GM12801 (cell line): ENCODE measurements around the gene MED12L.

Source experiments
- TF ChIP-seq, protein P1 (sequence below): IDR thresholded peaks from one replicate; pipeline ENCODE4 v1.5.1; 2011; ENCODE audit warnings: control low read depth; ENCODE audit not compliant: insufficient read length; ENCODE audit errors: extremely low read depth

Gene MED12L

DNA sequence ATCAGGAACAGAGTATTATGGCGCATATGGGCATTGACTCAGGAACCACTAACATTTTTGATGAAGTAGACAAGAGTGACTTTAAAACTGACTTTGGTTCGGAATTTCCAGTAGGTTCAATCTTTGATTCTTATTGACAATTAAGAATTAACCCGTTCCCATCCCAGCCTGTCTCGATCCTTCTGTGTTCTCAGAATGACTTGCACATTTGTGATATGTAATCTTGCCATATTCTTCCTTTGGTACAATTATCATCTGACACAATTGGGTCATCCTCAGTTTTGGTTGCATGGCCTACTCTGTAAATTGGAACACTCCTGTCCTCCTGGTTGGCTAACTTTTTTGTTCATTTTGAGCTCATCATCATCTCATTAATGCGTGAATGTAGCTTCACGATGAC is 107.1 kb downstream of the MED12L start:
- TF ChIP-seq, protein P1, sequence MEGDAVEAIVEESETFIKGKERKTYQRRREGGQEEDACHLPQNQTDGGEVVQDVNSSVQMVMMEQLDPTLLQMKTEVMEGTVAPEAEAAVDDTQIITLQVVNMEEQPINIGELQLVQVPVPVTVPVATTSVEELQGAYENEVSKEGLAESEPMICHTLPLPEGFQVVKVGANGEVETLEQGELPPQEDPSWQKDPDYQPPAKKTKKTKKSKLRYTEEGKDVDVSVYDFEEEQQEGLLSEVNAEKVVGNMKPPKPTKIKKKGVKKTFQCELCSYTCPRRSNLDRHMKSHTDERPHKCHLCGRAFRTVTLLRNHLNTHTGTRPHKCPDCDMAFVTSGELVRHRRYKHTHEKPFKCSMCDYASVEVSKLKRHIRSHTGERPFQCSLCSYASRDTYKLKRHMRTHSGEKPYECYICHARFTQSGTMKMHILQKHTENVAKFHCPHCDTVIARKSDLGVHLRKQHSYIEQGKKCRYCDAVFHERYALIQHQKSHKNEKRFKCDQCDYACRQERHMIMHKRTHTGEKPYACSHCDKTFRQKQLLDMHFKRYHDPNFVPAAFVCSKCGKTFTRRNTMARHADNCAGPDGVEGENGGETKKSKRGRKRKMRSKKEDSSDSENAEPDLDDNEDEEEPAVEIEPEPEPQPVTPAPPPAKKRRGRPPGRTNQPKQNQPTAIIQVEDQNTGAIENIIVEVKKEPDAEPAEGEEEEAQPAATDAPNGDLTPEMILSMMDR, result no peak

DNA sequence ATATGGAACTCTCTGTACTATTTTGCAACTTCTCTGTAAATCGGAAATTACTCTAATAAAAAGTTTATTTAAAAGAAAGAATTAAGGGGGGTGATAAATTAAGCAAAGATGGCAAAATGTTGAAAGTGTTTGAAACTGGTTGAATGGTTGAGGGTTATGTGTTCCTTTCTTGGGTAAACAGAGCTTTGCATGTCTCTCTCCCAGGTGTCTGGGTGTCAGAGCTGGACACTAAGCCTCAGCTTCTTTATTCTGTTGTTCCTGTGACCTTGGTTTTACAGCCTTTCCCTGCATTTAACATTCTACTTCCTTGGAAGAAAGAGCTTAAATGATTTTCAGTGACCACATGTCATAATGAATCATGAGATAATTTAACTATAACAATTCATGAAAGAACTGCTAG is 110.4 kb downstream of the MED12L start:
- TF ChIP-seq, protein P1, result no peak

DNA sequence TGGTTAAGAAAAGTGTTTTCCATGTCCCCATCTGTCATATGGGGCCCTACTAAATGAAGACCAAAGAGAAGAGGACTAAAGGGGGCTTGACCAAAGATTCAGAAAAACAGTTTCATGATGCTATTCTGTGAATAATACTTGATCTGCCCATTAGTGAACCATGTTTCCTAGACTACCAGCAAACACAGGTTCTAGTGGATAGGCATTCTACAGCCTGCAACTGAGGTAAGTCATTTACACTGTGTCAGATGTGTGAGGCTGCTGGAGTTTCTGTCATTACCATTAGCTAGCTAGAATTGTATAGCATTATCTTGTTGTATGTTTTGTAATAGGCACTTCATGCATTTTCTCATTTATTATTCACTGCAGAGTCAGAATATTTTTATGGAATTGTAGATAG is 111.0 kb downstream of the MED12L start:
- TF ChIP-seq, protein P1, result no peak

DNA sequence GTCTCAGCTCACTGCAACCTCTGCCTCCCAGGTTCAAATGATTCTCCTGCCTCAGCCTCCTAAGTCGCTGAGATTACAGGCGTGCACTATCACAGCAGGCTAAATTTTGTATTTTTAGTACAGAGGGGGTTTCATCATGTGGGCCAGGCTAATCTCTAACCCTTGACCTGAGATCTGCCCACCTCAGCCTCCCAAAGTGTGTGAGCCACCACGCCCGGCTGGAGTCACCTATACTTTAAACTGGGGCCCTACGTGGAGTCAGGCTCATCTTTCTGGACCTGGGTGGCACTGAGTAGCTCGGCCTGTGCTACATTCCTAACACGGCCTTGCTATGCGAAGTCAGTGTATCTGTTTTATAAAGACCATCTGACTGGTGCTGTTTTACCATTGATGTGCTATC is 111.8 kb downstream of the MED12L start:
- TF ChIP-seq, protein P1, result no peak

DNA sequence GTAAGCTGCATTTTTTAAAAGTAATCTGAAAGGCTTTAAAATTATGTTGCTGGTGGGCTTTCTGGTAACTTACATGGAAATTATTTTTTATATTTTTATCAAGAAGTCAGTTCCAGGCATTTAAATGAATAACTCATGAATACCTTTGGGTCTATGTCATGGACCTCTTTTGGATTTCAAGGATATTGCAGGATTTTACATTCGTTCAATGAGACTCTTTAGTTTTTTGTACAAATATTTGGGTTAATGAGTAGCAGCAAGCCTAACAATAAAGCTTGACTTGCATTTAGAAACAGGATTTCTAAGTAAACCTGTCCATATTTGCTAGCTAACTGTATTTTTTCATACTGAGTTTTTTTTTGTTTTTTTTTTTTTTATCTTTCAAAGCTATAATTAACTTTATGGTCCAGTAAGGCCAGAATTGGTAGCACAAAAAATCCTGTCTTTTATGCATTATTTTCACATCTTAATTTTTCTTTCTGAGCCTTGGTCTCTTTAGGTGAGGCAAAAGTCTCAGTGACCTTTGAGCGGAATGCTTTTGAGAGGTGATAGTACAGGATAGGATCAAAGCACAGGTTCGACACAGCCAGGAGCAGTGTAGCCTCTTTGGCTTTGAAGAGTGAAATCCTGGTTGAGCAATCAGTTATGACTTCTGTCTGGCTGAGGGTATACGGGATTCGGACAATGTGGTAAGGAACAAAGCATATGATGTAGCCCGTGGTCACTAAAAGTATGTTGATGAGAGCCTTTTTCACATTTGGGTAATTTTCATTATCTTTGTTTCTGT is 112.7 kb downstream of the MED12L start:
- TF ChIP-seq, protein P1, result no peak

DNA sequence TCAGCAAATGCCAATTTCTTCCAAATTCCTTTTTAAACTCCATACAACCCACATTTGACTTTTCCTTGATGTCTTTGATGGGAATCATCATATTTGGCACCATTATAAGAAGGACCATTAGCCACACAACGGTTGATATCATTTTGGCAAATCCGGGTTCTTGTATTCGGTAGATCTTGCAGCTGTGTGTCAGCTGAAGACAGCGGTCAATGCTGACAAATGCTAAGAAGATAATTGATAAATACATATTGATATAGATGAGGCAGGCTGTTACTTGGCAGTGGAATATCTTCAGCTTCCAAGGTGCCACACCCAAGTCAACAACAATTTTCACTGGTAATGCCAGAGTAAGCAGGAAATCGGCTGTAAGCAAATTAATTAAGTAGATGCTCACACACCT is 113.4 kb downstream of the MED12L start:
- TF ChIP-seq, protein P1, result no peak

DNA sequence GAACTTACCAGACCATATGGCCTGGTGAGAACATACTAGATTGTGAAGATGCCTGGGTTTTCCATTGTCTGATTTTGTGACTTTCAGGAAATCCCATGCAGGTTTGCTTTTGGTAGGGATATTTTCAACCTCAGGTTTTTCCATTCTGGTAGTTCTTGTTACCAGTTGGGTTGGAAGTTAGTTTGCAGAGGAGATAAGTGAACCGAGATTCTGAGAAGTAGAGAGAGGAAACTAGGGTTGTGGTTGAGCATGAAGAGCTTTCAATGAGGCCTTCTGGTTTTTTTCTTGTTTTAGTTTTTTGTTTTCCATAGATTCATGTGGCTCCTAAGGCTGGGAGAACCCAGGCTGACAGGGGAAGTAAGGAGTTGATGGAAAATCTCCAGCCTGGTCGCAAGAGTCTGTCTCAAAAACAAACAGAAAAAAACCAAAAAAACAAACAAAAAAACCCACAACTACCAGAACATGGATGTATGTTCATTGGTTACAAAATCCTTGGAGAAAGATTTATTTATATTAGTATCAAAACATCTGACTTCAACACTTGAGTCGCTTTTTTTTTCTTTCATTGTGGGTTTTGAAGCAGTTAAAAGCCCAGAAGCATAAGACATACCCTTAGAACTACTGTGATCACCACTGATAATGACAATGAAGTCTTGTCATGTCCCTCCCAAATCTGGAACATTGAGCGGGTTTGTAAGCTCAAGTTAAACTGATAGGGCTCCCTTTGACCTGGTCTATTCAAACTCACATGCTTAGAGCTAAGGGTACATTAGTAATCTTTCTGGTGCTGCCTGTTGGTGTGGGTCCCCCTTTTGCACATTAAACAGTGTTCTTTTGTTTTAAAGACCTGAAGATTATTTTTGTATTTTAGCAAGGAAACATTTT is 114.3 kb downstream of the MED12L start:
- TF ChIP-seq, protein P1, result no peak
